Cerebellar cortex (tissue), 1 donor: ENCODE results near the gene MICAL1.
"Not testable (repeated sequence)": the region's sequence is repeated elsewhere in the genome, so short reads cannot be mapped to it uniquely, and the experiment has no call there.

Source experiments
- DNase-seq: peaks from one replicate; pipeline ENCODE4 v3.0.0-alpha.2; 2015; ENCODE audit warnings: low spot score

The MICAL1 gene

GRCh38 chr6:109475625-109476024 is 20.1 kb upstream of the MICAL1 start:
- no peak for DNase-seq

GRCh38 chr6:109474995-109475394 is 19.4 kb upstream of the MICAL1 start:
- DNase-seq: no peak

GRCh38 chr6:109473120-109473519 is 17.5 kb upstream of the MICAL1 start:
- no peak for DNase-seq

GRCh38 chr6:109472132-109472995 is 16.8 kb upstream of the MICAL1 start:
- DNase-seq: no peak

- no peak for DNase-seq
These were observed 15.7 kb upstream of the MICAL1 start for GRCh38 chr6:109471105-109471810.

- no peak for DNase-seq
These were observed 14.1 kb upstream of the MICAL1 start for GRCh38 chr6:109469591-109470189.

GRCh38 chr6:109467696-109468095 is 12.1 kb upstream of the MICAL1 start:
- no peak for DNase-seq

GRCh38 chr6:109466212-109466923 is 10.8 kb upstream of the MICAL1 start:
- DNase-seq: no peak

GRCh38 chr6:109465772-109466171 is 10.2 kb upstream of the MICAL1 start:
- DNase-seq: peak; percentile 50

GRCh38 chr6:109461733-109462526 is 6.4 kb upstream of the MICAL1 start:
- no peak for DNase-seq

- not testable (repeated sequence) for DNase-seq
These were observed 5.6 kb upstream of the MICAL1 start for GRCh38 chr6:109461205-109461604.

GRCh38 chr6:109460161-109460829 is 4.7 kb upstream of the MICAL1 start:
- DNase-seq: no peak

- DNase-seq: no peak
These were observed 3.4 kb upstream of the MICAL1 start for GRCh38 chr6:109458774-109459531.

GRCh38 chr6:109457562-109457996 is 2.0 kb upstream of the MICAL1 start:
- peak; percentile 38 for DNase-seq

GRCh38 chr6:109456710-109457561 is 1.4 kb upstream of the MICAL1 start:
- DNase-seq: peak; percentile 92

GRCh38 chr6:109456111-109456583 is 575 bp upstream of the MICAL1 start:
- DNase-seq: peak; percentile 41

GRCh38 chr6:109454496-109455436 is 806 bp downstream of the MICAL1 start:
- DNase-seq: no peak
